NCI-H1694 (cell line): ENCODE measurements around the gene OR2V1.
"Not testable (repeated sequence)": the region's sequence is repeated elsewhere in the genome, so short reads cannot be mapped to it uniquely, and the experiment has no call there.

ENCODE experiments used
- DNase-seq: peaks from one replicate; lab custom pipeline; 2025; lab: John Stamatoyannopoulos, UW

OR2V1 gene

DNA sequence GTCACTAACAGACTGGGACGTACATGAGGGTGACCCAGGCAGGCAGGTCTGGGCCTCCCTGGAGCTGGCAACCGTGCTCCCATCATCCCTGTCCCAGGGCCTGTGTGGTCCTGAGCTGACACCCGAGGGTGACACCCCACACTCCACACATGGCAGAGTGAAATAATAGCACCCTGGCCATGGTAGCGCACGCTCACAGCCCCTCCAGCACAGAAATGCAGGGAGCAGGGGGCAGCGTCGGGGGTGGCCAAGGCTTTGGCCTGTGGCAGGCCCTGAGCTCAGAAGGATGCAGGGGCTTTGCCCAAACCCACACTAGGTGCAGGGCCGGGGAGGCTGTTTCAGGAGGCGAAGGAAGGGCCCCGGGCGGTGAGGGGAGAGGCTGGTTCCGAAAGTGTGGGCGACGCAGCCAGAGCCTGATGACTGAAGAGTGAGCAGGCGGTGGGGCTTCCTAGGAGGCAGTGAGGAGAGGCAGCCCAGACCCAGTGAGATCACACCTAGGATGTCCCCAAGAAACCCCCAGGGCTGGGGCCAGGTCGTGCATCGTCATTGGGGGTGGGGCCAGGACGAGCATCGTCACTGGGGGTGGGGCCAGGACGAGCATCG lies 29.3 kb upstream of the OR2V1 start:
- no peak for DNase-seq

DNA sequence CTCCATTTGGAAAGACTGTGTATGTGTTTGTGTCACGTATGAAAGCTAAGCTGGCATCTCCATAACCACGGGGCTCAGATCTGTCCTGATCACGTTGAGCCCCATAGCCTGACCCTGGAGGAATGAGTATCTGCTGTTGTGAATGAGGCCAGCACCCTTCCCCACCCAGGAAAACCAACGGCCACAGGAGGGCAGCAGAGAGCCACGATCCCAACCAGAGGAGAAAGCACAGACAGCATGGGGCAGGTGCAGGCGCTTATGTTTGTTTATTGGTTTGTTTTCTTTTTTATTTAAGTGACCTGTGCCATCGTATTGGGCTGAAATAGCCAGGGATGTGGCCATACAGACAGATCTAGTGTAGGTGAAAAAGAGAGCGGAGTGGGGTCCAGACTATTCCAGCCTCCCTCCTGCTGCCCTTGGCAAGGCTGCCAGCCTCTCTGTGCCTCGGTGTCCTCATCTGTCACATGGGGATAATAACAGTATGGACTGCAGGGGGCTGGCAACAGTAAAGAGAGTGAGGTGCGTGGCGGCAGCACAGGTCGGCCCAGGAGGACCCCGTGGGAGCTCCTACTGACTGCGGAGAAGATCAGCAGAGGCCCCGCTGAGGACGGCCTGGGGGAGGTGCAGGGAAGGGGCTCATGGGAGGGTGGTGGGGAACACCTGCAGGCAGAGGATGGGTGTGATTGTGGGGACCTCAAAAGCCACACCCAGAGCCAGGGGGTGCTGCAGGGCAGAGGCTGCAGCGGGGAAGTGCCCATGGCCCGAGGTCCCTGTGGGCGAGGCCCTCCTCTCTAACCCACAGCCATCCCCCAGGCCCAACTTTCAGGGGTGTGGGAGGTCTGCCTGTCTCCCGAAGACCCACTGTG lies 28.6 kb upstream of the OR2V1 start:
- peak; percentile 72 for DNase-seq

DNA sequence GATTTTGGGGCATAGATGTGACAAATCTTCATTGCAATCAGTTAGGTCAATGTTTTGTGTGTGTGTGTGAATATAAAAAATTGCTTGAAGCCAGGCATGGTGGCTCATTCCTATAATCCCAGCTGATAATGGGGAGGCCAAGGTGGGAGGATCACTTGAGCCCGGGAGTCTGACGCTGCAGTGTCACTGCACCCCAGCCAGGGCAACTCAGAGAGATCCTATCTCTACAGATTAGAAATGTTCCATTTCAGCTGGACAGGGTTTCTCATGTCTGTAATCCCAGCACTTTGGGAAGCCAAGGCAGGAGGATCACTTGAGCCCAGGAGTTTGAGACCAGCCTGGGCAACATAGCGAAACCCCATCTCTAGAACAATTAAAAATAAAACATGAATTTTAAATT lies 27.9 kb upstream of the OR2V1 start:
- DNase-seq: no peak

DNA sequence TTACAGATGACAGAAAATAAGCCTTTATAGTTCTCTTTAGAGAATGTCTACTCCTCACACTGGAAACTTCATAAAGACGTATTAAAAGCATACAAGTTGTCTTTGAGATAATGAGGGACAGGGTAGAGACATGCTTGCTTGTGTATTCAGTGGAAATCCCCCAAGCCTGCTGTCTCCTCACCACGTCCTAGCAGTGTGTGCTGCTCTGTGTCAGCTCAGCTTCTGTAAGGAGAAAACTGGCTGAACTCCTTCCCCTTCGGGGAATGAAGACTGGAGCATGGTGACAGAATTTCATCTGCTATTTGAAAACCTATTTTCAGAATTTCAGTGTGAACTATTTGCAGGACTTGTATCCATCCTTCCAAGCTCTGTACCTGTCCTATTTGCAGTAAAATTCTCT lies 25.8 kb upstream of the OR2V1 start:
- DNase-seq: no peak

DNA sequence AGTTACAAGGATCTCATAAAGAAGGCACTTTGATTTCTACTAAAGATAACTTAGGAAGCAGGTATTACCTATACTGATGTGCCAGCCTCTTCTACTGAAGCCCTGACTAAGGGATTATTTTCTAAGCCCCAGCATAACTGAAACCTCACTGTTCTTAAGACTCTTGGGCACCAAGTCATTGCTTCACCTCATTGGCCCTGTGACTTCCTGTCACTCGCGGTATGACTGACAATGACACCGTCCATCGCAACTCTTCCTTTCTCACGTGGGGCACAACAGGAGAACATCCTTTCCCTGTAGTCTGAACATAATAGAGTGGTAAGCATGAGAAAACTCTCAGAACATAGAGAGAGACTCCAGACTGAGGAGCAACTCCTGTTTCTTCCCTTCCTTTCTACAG lies 22.8 kb upstream of the OR2V1 start:
- DNase-seq: no peak

DNA sequence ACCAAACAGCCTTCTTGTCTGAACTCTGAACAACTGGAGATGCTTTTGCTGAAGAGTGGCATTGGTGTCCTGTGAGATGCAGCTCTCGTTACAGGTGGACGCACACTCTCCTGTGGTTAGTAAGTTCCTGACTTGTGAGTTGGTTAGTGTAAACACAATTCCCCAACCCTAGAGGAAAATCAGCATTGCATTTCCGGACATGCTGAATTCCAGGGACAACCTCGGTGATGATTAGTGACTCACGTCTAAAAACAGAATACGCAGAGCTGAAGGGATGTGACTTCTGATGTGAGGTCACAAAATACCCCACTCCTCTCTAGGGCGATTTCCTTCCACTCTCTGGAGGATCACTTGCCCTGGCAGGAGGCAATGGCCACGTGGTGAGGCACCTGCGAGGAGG lies 21.4 kb upstream of the OR2V1 start:
- DNase-seq: no peak

DNA sequence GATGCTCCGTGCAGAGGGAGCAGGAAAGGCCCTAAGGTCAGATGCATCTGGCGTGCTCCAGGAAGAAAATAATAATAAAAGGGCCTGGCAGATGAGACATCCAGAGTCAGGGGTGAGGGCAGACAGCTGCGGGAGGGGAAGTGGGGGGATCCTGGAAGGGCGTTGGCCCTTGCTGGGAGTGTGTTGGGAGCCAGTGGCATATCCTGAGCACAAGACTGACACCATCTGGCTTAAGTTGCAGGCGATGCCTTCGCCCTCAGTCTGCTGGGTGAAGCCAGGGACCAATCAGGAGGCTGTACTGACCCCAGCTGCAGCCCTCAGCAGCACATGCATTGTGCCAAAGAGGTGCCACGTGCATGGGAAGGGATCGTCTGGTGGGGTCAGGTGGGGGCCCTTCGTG lies 20.2 kb upstream of the OR2V1 start:
- no peak for DNase-seq

DNA sequence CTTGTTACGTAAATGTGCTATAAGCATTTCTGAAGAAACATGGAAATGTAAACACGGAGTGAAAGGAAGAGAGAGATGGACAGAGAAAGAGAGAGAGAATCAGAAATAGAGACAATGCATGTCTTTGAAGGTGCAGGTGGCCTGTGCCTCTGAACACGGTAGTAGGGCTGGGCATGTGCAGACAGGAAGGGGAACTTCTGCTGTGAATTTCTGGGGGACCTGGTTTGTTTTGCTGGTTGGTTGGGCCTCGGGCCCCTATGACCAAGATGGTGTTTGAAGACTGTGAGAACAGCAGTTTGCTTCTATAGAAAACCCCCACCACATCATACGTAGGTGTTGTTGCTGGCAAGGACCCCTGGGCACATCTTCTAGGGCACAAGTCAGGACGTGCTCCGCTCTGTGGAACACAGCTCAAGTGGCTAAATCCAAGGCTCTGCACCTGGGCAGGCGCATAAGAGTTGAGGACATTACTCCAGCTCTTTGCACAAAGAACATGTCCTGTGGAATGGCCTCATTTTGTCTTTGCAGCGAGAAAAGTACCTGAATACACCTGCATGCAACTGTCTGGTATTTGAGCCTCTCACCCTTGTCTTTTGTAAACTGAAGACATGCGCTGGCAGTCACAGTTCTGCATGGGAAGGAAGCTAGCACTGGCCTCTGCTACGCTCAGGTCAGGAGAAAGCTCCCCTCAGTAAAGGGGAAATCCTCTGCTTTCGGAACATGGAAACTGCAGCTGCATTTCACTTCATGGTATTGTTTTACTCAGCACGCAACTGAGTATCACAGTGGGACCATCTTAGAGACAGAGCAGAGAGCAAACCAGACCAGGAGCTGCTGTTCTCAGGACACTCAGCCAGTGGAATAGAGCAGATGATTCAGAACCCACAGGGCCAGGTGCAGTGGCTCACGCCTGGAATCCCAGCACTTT lies 19.1 kb upstream of the OR2V1 start:
- no peak for DNase-seq

DNA sequence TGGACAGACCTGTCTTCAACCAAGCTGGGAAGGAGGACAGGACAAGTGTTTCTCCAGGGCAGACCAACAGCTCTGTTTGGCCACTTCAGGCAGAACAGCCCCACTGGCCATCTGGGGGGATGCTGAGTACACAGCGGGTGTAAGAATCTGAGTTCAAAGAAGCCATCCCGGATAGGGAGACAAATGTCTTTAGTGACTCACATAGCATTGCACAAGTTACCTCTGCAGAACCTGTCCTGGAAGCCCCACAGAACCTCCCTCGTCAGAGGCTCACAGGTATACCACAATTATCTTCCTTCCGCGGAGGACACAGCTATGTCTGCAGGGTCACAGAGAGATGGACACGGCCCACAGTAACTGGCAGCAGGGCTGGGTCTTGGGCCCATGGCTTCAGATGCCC lies 18.4 kb upstream of the OR2V1 start:
- DNase-seq: no peak

DNA sequence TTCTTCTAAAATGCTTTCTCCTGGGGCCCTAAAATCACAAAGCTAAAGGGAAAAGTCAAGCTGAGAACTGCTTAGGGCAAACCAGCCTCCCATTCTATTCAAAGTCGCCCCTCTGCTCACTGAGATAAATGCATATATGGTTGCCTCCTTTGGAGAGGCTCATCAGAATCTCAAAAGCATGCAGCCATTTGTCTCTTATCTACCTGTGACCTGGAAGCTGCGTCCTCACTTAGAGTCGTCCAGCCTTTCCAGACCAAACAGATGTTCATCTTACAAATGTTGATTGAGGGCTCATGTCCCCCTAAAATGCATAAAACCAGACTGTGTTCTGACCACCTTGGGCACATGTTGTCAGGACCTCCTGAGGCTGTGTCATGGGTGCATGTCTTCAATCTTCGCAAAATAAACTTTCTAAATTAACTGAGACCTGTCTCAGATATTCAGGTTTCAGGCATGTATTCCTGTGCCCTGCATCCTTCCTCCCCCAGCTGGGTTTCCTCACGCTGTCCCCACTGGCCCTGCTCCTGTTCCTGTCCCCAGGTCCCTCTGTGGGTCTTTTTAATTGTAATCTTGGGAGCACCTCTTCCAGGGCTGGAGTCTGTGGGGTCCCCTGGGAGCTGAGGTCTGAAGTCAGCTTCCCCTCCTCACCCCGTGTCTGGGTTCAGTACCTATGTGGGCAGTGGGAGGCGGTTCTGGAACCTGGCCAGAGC lies 16.1 kb upstream of the OR2V1 start, which contains the start of gene OR2V2:
Gene OR2V2, plus strand, starts transcription at position 660 of the 710 bp plus-strand sequence. CDS start 7,357 bp downstream, outside the sequence.
- DNase-seq: not testable (repeated sequence)

DNA sequence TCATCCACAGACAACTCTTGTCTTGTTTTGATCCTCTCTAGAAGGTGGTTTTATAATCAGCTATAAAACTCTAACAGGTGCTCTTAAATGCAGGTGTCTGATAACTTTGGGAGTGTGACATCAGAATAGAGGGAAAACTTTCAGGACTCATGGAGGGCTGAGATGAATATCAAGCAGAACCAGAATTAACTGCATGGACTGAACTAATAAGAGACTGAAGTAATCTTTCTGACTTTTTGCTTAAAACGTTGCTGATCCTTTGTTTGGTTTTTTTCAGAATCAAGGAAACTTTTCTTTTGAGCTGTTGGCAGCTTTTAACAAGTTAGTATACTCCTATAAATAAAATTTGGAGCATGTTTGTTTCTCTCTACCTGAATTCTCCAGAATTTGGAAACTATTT lies 14.2 kb upstream of the OR2V1 start:
- no peak for DNase-seq

DNA sequence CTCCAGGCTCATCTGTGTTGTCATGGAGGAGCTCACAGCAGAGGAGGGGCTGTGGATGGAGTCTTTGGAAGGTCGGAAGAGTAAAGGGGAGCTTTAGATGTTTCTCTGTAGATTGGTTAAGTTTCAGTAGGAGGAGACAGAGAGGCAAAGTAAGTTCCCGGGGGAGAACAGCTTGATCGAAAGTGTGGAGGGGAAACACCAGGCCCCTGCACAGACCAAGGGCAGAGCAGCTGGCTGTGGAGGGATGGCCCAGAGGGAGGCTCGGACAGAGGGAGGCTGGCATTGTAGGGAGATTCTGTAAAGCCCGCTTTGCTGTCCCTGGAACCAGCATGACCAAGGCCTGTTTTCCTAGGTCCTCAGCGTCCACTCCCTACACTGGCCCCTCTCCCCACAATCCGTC lies 11.1 kb upstream of the OR2V1 start:
- no peak for DNase-seq

DNA sequence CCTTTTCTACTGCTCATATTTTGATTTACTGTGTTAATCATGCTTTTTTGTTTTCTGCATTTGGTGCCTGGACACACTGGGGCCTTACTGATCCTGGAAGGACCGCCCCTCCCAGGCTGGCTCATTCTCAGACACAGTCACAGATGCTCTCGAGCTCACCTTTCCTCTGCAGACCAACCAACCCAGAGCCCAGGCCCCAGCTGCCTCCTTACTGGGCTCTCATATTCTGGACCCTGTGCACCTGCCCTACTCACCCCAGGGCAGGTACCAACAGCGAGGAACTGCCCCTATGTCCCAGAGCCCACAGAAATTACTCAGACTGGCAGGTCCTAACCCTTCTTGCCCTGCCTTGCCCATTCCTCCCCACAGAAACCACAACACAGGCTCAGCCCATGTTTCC lies 9.8 kb upstream of the OR2V1 start:
- no peak for DNase-seq

DNA sequence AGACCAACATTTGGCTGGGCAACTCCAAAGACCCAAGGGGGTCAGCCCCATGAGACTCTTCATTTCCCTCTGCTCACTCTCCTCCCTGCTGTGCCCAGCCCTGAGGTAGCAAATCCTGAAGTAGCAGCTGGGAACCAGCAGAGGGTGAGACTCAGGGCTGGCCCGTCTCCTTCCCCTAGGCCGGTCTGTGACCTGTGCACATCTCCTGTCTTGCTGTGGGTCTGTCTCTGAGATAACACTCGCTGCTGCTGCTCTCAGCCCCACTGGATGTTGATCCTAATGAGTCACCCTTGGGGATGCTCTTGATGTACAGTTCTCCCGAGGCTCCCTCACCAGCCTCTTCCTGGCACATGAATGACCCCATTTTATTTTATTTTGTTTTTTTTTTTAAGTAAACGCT lies 7.3 kb upstream of the OR2V1 start:
- no peak for DNase-seq

DNA sequence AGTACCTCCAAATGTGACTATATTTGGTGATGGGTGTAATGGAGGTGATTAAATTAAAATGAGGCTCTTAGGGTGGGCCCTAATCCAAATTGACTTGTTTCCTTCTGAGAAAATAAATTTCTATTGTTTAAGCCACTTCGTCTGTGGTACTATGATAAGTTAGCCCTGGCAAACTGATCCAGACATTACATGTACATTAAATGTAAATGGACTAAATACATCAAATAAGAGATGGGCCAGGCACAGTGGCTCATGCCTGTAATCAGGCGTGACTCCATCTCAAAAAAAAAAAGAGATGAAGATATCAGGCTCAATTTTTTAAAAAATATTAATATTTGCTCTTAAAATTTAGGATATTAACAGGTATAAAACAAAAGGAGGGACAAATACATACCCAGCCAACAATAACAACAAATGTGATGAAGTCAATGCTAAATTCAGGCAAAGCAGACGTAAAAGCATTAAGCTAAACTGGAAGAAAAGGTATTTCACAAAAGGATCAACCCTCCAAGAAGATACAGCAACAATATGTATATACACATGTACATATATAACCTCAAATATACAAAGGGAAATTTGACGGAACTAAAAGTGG lies 5.5 kb upstream of the OR2V1 start:
- no peak for DNase-seq

DNA sequence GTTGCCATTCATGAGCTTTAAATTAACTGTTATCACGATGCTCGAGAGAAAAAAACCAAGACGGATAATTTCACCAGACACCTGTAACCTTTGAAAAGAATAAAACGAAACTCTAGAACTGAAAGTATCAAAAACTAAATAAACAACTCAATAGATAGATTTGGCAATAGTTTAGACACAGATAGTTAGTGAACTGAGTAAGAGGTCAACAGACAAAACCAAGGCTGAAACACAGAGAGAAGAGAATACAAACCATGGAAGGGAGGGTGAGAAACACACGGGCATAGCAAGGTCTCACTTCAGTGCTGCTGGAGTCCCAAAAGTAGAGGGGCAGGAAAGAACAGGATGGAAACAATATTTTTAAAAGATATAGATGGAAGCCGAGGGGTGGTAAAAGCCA lies 3.3 kb upstream of the OR2V1 start:
- no peak for DNase-seq

DNA sequence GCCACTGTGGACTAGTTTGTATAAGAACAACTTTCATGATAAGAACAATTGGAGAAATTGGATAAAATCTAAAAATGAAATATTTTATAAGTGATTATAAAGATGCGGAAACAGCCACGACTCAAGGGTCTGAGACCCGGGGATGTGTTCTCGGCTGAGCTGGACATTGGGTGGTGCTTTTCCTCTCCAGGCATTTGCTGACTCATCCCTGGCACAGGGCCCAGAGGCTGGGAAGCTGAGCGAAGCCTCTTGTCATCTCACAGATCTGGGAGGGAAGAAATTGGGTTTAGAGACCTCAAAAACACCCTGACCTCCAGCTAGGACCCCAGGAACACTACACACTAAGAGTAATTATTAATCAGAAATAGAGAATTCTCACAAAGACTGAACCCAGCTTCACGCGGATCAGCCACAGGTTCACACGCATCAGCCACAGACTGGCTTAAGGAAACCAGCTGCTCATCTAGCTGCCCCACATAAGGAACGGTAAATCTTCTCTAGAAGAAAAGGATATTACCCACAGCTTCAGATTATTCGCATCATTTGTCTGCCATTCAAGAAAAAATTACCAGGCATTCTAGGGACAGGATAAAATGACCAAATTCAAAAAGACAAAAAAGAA lies 2.8 kb upstream of the OR2V1 start:
- DNase-seq: no peak

DNA sequence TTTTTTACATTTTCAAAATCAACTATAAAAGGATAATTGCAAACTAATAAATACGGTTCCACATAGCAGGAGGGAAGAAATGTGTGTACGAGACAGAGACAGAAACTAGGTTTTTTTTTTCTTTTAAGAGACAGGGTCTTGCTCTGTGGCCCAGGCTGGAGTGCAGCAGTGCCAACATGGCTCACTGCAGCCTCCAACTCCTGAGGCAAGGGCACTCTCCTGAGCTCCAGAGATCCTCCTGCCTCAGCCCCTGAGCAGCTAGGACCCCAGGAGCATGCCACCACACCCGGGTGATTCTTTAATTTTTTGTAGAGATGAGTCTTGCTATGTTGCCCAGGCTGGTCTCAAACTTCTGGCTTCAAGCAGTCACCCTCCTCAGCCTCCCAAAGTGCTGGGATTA lies 2.1 kb upstream of the OR2V1 start:
- no peak for DNase-seq

DNA sequence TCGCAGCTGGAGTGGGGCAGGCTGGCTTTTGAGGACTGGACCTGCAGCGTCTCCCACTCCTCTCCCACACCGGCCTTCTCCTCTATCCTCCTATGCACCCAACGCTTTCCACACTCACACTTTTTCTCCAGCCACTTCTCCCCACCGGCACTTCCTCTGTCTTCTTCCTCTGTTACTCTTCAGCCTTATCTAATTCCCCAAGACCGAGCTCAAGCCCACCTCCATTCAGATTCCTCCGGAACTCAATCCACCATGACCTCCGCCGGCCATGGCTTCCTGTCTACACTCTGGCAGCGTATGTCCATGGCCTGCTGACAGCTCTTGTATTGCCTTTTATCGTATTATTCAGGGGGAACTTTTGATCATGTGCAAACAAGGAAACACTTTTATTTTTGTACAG lies 545 bp upstream of the OR2V1 start:
- no peak for DNase-seq

DNA sequence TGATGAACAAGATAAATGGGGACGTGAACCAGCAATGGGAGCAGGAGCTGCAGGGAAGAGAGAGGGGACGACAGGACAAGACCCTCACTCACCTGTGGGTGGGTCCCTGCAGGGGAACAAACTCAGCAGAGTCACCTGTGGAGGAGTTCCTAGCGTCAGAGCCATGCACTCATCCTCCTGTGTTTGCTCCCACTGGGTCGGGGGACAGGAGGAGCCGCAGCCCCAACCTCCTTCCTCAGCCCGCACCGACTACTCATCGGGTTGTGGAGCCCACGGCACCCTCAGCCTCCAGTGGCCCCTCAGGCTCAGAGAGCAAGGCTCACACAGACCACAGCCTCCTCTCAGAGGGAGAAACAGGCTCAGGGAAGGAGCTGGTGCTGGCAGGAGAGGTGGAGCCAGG lies 888 bp downstream of the OR2V1 start:
- DNase-seq: not testable (repeated sequence)

DNA sequence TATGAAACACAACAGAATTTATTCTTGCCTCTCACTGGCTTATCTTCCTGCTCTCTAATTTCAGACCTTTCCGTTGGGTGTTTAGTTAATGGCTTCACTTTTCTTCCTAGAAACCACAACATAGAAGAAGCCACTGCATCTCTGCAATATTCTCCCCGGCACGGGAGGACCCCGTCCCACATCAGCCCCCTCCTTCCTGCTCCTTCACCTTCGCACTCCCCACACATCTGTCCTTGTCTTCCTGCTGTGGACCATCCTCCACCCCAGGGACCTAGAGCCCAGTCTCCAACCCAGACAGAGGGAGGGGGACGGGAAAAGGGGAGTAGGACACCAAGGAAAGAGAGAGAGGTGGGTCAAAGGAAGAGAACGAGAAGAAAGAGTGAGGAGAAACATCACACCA lies 1.4 kb downstream of the OR2V1 start:
- no peak for DNase-seq
